Measurements from ENCODE around the gene MAFG. TPM values are rescaled to one million over a fixed set of nuclear protein-coding genes. Genes with fewer than 3 reads are reported as not detected.

The MAFG gene
- total RNA-seq, 2 donors from 2014 or later, result 19.6 to 35.2 TPM

DNA sequence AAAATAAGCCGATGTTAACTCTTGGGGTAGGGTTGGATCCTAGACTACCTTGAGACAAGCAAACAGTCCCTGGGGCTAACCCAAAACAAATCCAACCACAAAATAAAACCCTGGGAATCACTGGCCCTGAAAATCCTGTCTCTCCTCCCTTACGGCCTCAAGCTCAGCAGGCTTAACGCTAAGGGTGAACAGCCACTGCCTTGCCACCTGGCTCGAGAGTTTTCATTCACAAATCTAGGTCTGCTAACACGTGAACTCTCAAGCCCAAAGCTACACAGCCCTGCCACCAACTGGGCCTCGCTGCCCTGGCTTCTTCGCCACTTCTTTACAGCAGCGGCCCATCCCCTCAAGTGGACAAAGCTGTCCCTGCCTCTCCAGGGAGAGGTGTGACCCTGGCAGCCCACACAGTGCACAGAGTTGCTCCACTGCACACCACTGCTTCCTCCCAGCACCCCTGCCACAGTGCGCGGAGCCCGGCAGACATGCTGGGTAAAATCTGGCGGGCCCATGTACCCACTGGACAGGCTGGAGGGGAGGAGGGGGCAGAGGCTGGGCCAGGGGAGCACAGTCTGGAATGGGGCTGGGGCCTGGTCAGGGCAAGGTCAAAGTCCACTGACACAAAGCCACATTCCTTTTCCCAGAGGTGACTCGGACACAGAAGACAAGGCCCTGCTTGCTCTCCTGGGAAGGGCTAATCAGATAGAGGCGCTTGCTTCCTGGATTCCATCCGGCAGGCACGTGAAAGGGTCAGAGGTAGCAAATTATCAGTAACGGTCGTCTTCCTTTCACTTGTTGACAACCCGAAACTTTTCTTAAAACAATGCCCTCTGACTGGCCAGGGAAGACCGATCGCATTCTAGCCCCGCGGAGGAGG is 17.3 kb downstream of the MAFG start:
- ATAC-seq, result no peak
- no peaks in the 10 kb centered on the region for H3K9me3 Mint-ChIP-seq
- no peak for DNase-seq (ENCODE audit: low spot score in 2 of 2)
- no peaks in the 10 kb centered on the region for H3K36me3 Mint-ChIP-seq
- peak overlapping the region in 1 of 2 donors; percentile 50 for H3K27ac Mint-ChIP-seq

DNA sequence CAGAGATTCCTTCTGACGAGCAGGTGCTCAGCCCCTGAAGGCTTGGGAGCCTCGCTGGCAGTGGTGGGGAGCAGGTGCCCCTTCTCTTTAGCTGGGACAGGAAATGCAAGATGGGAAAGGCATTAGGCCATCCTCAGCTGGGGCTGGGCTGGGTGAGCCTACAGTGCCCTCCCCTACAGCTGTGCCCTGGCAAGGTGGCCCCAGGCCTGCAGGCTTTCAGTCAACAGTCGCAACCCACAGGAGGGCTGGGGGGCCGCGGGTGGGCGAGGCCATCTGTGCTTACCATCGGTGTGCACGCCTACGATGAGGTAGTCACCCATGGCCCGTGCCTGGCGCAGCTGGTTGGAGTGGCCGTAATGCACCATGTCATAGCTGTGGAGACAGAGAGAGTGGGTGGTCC is 18.3 kb downstream of the MAFG start:
- no peak for ATAC-seq
- Mint-ChIP-seq H3K36me3 (no peaks in the 10 kb centered on the region), H3K9me3 (no peaks in the 10 kb centered on the region), H3K27ac (no peak overlapping the region)
- no peak for DNase-seq (ENCODE audit: low spot score in 2 of 2)

DNA sequence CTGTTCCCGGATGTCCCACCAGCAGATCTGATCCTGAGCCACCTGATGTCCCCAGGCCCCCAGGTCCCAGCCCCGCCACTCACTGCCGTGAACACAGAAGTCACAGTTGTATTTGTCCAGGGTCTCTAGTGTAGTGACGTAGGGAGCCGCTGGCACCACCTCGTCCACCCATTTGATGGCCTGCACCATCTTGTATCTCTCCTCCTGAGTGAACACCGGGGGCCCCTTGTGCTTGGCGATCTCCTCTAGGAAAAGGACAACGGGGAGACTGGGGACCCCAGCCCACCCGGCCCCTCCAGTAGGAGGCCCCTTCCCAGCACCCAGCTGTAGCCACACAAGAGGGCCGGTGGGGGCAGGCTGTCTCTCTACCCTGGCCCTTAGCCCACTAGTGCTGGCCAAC is 18.7 kb downstream of the MAFG start:
- no peaks in the 10 kb centered on the region for H3K9me3 Mint-ChIP-seq
- H3K36me3 Mint-ChIP-seq, result no peaks in the 10 kb centered on the region
- H3K27ac Mint-ChIP-seq, result no peak overlapping the region
- ATAC-seq (no peak), DNase-seq (ENCODE audit: low spot score in 2 of 2) (no peak)

DNA sequence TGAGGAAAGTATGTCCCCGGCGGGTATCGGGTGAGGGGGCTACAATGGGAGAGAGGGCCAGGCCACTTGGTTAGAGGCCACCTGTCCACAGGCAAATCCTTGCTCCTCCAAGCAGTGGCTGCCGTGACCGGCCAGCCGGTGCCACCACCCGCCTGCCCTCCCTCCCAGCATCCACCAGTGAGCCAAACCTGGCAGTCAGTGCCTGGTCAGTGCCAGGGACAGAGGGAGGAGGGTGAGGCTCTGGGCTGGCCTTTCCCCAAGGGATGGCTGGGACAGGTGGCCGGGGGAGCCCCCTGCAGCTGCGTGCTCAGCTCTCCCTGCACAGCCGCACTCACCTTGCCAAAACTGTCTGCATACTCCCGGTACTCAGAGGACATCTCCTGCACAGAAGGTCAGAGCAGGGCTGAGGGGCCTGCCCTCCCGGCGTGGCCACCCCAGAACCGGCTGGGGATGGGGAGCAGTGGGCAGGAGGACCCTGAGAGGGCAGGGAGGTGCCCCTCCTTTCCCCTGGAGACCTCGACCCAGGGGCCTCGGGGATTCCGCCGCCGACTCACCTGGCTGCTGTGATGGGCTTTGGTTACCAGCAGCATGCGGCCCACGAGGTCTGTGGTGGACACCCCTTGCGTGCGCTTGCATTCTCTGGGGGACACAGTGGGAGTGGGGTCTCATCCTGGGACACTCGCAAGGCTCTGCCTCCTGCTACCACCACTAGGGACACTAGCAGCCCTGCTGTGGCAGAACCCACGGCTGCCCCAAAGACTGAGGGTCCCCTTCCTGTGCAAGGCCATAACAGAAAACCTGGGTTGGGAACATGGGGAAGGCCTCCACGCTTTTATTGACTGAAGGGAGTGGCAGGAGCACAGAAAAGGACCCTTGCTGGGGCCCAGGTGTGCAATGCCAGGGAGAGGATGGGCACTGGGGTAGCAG is 20.1 kb downstream of the MAFG start:
- DNase-seq (ENCODE audit: low spot score in 2 of 2), result no peak
- Mint-ChIP-seq H3K9me3 (no peaks in the 10 kb centered on the region), H3K27ac (no peak overlapping the region), H3K36me3 (no peaks in the 10 kb centered on the region)
- no peak for ATAC-seq

DNA sequence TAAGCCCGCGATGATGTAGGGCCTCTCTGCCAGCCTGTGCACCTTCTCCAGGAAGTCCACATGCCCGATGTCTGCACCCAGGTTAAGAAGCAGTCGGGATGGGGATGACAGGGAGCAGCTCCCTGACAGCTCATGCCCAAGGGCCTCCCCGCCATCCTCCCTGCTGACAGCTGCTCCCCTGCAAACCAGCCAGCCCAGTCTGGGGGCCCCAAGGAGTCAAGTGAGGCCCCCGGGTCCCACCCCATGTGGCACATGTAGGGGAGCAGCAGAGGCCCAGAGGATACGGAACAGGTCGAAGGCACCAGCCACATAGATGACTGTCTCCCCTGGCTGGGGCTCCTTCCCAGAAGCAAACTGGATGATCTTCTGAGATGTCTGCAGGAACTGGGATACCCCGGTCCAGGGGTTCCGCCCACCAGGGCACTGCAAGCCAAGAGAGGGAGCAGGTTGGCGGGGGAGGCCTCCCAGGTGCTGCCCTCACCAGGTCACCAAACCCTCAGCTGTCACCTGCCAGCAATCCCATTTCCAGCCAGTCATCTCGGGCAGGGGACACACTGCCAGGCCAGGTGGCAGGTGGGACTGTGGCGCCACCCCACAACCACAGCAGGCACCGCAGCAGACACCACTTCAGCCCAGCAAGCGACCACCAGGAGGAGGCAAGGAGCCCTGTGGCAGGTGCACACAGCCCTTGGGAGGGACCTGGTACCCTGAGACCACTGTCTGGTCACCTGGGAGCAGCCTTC is 20.9 kb downstream of the MAFG start:
- Mint-ChIP-seq H3K9me3 (no peaks in the 10 kb centered on the region), H3K27ac (no peak overlapping the region), H3K36me3 (no peaks in the 10 kb centered on the region)
- ATAC-seq (no peak), DNase-seq (ENCODE audit: low spot score in 2 of 2) (no peak)

DNA sequence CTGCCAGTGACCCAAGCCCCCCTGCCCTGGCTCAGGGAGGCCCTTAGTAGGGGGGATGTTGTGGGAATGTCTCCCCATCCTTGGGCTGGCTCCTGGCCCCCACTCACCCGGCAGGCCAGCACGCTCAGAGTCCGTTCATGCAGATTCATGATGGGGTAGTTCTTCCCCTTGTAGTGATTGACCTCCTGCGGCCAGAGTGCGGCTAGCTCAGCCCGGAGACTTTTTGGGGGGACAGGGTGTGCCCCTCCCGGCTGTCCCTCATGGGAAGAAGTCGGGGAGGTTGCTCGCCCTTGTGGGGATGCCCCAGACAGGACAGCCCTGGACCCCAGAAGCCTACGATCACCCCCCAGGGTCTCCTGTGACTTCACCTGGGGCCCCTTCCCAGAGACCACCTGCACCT is 21.5 kb downstream of the MAFG start:
- DNase-seq (ENCODE audit: low spot score in 2 of 2) (no peak), ATAC-seq (no peak)
- no peaks in the 10 kb centered on the region for H3K9me3 Mint-ChIP-seq
- peaks cover 0 to 3% of the 10 kb centered on the region in 2 donors for H3K36me3 Mint-ChIP-seq
- no peak overlapping the region for H3K27ac Mint-ChIP-seq

DNA sequence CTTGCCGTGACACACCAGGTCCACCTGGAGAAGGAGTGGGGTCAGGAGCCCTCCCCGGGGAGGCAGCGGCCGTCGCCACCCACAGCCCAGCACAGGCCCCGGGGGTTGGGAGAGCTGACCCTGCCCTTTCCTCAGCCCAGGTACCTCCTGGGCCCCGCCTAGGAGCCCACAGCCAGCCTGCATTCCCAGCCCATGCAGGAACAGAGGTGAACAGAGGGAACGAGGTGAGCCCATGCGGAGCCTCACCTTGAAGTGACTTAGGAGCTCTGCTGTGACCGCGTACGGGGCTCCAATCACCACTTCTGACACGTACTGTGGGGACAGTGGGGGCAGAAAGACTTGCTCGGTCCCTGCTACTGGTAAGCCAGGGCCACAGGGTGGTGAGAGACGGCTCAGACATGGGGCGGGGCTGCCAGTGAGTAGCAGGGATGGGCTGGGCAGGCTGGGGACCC is 22.1 kb downstream of the MAFG start:
- ATAC-seq (no peak), DNase-seq (ENCODE audit: low spot score in 2 of 2) (no peak)
- H3K27ac Mint-ChIP-seq, result no peak overlapping the region
- no peaks in the 10 kb centered on the region for H3K9me3 Mint-ChIP-seq
- peaks cover 4 to 8% of the 10 kb centered on the region in 2 donors for H3K36me3 Mint-ChIP-seq

DNA sequence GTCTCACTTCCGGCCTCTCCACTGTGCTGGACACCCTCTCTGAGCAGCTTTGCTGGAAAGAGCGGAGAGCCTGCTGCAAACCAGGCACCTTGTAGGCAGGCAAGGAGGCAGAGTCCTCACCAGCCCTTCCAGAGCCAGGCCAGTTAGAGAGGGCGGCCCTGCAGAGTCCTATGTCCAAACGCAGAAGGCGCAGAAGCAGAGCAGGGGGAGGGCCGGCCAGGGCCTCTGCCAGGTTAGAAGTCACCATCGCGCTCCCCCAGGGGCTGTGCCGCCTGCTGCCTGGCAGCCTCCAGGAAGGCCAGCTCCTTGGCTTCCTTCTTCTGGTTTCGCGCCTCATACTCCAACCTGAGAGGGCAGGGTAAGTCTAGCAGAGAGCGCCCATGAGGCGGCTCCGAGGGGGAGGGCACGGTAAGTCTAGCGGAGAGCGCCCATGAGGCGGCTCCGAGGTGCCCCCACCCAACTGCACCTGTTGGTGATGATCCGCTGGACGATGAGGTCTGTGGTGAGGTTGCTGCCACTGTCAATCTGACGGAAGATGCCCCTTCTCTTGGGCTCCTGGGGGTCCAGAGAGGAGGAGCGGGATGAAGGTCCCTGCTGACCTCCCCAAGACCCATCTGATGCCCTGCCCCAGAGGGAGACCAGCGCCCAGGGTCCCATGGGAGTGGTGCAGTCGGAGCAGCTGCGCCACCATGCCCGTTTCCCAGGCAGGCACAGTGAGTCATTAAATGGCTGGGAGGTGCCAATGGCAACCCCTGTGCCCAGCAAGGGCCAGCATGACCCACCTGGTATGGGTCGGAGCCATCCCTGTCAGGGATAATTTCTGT is 22.7 kb downstream of the MAFG start:
- peaks cover 11 to 14% of the 10 kb centered on the region in 2 donors for H3K36me3 Mint-ChIP-seq
- DNase-seq (ENCODE audit: low spot score in 2 of 2), result no peak
- H3K27ac Mint-ChIP-seq, result no peak overlapping the region
- no peak for ATAC-seq
- no peaks in the 10 kb centered on the region for H3K9me3 Mint-ChIP-seq

DNA sequence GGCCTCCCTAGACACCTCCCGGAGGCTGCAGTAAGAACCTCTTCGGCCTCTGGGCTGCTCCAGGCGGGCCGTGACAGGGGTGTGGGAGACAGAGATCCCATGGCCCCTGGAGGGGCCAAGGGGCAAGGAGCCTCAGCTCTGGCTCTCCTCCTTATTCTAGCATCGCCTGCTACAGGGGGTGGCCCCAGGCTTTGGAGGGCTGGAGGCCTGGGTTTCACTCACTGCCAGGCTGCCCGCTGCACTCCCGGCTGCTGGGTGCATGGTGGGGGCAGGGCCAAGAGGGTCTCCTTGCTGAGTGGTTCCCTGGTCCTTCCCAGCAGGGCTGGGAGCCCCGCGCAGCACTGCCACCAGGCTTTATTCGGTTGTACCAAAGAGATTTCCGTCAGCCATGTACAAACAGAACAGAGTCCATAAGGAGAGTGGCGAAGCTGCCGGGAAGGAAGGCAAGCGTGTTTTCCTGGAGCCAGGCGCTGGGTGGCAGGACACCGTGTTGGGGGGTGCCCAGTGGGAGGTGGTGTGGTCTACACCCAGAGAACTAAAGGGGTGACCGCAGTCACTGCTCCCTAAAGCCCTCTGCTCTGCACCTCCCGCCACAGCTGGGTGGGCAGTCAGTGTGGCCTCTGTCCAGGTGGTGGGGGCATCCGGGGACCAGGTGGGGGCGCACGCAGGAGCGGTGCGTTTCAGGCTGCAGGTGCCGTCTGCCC is 23.5 kb downstream of the MAFG start:
- no peak for ATAC-seq
- H3K36me3 Mint-ChIP-seq, result peaks cover 12 to 14% of the 10 kb centered on the region in 2 donors
- H3K27ac Mint-ChIP-seq, result no peak overlapping the region
- no peak for DNase-seq (ENCODE audit: low spot score in 2 of 2)
- no peaks in the 10 kb centered on the region for H3K9me3 Mint-ChIP-seq

DNA sequence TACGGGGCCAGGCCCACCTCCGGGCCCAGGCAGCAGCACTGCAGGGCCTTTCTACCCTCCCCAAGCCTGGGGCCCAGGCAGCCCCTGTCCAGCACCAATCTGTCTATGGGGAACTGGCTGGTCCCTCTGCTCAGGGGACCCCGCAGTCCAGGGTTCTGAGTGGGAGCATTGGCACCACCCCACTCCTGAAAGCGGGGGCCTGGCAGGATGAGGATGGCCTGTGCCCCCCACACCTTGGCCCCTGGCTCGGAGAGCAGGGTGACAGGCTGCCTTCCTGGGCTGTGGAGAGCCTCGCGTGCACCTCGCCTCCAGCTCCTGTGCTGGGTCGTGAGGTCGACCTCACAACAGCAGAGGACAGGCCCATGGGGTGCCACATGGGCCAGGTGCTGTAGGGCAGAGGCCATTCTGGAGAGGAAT is 24.1 kb downstream of the MAFG start:
- no peak for ATAC-seq
- DNase-seq (ENCODE audit: low spot score in 2 of 2), result no peak
- Mint-ChIP-seq H3K36me3 (peaks cover 12 to 14% of the 10 kb centered on the region in 2 donors), H3K27ac (no peak overlapping the region), H3K9me3 (no peaks in the 10 kb centered on the region)

DNA sequence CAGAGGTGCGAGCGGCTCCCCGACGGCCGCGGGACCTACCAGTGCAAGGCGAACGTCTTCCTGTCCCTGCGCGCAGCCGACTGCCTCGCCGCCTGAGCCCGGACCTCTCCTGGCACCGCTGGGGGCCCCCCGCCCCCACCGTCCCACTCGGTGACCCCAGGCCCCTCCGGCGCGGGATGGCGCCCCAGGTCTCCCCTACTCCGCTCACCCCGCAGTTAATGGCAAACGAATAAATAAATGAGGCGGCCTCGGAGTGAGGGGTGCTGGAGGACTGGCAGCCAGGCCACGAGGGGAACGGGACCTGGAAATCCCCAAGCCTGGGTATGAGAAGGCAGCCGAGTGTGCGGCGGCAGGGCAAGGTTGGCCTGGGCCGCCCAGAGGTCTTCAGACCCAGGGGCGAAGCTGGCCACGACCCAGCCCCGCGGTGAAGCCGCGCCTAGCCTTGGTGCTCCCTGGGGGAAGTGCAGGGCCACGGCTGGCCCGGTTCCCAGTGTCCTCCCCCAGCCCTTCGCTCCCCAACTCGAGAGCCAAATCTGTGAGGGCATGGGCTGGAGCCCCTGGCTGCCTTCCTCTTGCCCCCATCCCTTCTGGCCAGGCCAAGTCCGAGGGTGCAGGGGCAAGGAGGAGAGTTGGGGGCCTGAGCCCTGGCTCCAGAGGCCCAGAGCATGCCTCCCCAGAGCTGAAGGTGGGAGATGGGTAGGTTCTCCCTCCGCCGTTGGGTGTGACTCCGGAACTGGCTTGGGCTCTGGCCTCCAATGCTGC is 24.7 kb downstream of the MAFG start:
- H3K27ac Mint-ChIP-seq, result no peak overlapping the region
- DNase-seq (ENCODE audit: low spot score in 2 of 2), result no peak

DNA sequence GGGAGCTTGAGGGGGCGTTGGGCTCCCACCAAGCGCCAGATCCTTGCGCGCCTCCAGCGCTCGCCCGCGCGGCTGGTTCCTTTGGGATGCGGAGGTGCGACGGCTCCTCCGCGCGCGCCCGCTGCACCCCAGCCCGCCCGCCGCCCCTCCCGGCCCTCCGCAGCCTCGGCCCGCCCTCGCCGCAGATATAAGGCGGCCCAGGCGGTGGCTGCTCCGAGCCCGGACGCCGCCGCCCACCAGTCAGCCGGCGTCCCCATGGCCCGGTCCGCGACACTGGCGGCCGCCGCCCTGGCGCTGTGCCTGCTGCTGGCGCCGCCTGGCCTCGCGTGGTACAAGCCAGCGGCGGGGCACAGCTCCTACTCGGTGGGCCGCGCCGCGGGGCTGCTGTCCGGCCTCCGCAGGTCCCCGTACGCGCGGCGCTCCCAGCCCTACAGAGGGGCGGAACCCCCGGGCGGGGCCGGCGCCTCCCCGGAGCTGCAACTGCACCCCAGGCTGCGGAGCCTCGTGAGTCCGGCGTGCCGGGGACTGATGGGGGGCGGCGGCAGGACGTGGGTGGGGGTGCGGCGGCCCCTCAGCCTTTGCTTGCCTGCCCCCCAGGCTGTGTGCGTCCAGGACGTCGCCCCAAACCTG is 25.4 kb downstream of the MAFG start, which contains the start of gene NPB:
Gene NPB, plus strand, starts transcription at position 216 of the 630 bp plus-strand sequence. Its CDS starts 40 bp downstream, at position 256.
- ATAC-seq (peak; percentile 43 to 50), DNase-seq (ENCODE audit: low spot score in 2 of 2) (no peak)
- Mint-ChIP-seq H3K27ac (no peak within 1 kb of the TSS), H3K36me3 (peaks cover 14 to 18% of the 10 kb centered on the region in 2 donors), H3K9me3 (no peaks in the 10 kb centered on the region)

More for the DNA sequence above, 24.7 kb downstream of the MAFG start:
- peak in 1 of 2 donors; percentile 34 for ATAC-seq
- Mint-ChIP-seq H3K9me3 (no peaks in the 10 kb centered on the region), H3K36me3 (peaks cover 14 to 18% of the 10 kb centered on the region in 2 donors)

DNA sequence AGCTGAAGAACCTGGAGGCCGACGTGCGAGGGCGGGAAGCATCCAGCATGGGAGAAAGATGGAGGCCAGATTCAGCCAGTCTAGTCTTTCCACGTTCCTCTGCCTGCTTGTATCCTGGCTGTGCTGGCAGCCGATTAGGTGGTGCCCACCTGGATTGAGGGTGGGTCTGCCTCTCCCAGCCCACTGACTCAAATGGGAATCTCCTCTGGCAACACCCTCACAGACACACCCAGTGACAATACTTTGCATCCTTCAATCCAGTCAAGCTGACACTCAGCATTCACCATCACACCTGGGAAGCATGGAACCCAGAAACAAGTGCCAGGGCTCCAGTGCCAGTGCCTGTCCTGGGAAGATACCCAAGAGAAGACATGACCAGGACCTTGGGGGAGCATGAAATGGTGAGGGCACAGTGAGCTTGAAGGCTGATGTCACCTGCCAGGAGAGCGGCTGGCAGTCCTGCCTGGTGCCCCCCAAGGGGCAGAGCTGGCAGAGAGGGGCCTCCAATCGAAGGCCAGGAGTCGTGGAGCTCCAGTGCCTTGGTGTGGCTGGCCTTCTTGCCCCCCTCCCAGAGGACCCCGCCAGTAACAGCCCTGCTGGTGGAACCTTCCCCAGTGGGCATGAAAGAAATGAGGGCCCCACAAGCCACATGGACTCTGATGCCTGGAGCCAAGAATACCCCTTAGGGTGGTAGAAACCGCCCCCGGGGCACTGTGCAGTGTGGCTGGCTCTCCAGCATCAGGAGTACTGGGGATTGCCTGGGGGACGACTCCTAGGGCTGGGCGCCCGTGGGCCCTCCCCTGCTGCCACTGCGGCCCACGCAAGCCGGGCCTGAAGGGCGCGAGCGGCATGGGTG is 26.1 kb downstream of the MAFG start:
- H3K9me3 Mint-ChIP-seq, result no peaks in the 10 kb centered on the region
- DNase-seq (ENCODE audit: low spot score in 2 of 2), result no peak
- ATAC-seq, result peak; percentile 25 to 26
- peaks cover 14 to 18% of the 10 kb centered on the region in 2 donors for H3K36me3 Mint-ChIP-seq
- H3K27ac Mint-ChIP-seq, result no peak overlapping the region
